GM12878 (cell line): ENCODE measurements around the gene DUSP16. TPM values are rescaled to one million over a fixed set of nuclear protein-coding genes. Genes with fewer than 3 reads are reported as not detected.
"Not testable (repeated sequence)": the region's sequence is repeated elsewhere in the genome, so short reads cannot be mapped to it uniquely, and the experiment has no call there.

Experiments used
- ATAC-seq: fragments of 200-7000 bp; cut with Tn5 transposase; 3 replicates; pipeline ENCODE4 v1.9.1; 2020; ENCODE audit warnings: mild to moderate bottlenecking, moderate library complexity
- BruUV-seq: library from RNA; stranded (reverse); fragments of 400-500 nt; replicated peaks from 2 replicates; lab custom pipeline; 2021; lab: Mats Ljungman, UMichigan
- CTCF ChIA-PET: fragments of 300-600 bp; sonication (Branson Sonifier 250); formaldehyde crosslinking; extraction: SDS; loops from one replicate; lab custom pipeline; 2021; ENCODE audit warnings: inconsistent platforms; lab: Yijun Ruan, JAX
- POLR2A ChIA-PET: fragments of 350-600 bp; formaldehyde crosslinking; extraction: SDS; loops from one replicate; lab custom pipeline; 2021; ENCODE audit warnings: inconsistent platforms; lab: Charles Lee
- RAD21 ChIA-PET: fragments of 300-600 bp; sonication (Branson Sonifier 250); formaldehyde crosslinking; loops from one replicate; lab custom pipeline; 2023; ENCODE audit warnings: antibody characterized with exemption; ENCODE audit not compliant: unreplicated experiment; lab: Charles Lee
- SMC1A ChIA-PET: fragments of 300-600 bp; sonication (Branson Sonifier 250); formaldehyde crosslinking; loops from one replicate; lab custom pipeline; 2023; ENCODE audit not compliant: unreplicated experiment, uncharacterized antibody; lab: Charles Lee
- DNase-seq: peaks from one replicate; pipeline ENCODE4 v3.0.0-alpha.2; 2011; ENCODE audit warnings: low read depth, low spot score
- FAIRE-seq: peaks from 3 replicates; lab custom pipeline; 2011; peaks lifted over from hg19 to GRCh38; lab: Jason Lieb, UNC
- H2AFZ ChIP-seq: 2 replicates; pipeline ENCODE4 v1.6.0; 2011; ENCODE audit warnings: low read depth, low read length, control low read depth; ENCODE audit not compliant: control insufficient read depth
- H3K27ac ChIP-seq: 2 replicates; pipeline ENCODE4 v1.5.1; 2011; ENCODE audit warnings: control low read depth; ENCODE audit not compliant: control insufficient read depth, insufficient read depth
- H3K27me3 ChIP-seq, 2 experiments: replicated peaks in 1 of 2; 2 replicates each; pipeline versions ENCODE4 v1.6.0 to v1.6.1; 2011; ENCODE audit warnings: low read length in 1 of 2; ENCODE audit not compliant: control insufficient read depth in 2 of 2, insufficient read depth in 2 of 2
- H3K36me3 ChIP-seq, 2 experiments: 2 replicates each; pipeline ENCODE4 v1.5.1; 2011; ENCODE audit warnings: low read length in 1 of 2; ENCODE audit not compliant: control insufficient read depth in 2 of 2, insufficient read depth in 2 of 2
- H3K4me1 ChIP-seq: 2 replicates; pipeline ENCODE4 v1.6.1; 2011; ENCODE audit warnings: mild to moderate bottlenecking, low read length, moderate library complexity, mixed read lengths; ENCODE audit not compliant: control insufficient read depth, insufficient read depth
- H3K4me2 ChIP-seq: 2 replicates; pipeline ENCODE4 v1.6.0; 2011; ENCODE audit warnings: control low read depth; ENCODE audit not compliant: control insufficient read depth, insufficient read depth
- H3K4me3 ChIP-seq: fragments of 200-600 bp; sonication (generic); 2 replicates; pipeline ENCODE4 v1.5.1; 2016
- H3K79me2 ChIP-seq: 2 replicates; pipeline ENCODE4 v1.6.0; 2011; ENCODE audit warnings: low read length; ENCODE audit not compliant: control insufficient read depth, insufficient read depth
- H3K9ac ChIP-seq: 2 replicates; pipeline ENCODE4 v1.8.0; 2011; ENCODE audit warnings: low read length, control low read depth, mixed read lengths; ENCODE audit not compliant: control insufficient read depth, insufficient read depth
- H3K9me3 ChIP-seq: replicated peaks from 3 replicates; pipeline ENCODE4 v1.5.1; 2011; ENCODE audit warnings: mild to moderate bottlenecking, low read length; ENCODE audit not compliant: control insufficient read depth, insufficient read depth
- H4K20me1 ChIP-seq: 2 replicates; pipeline ENCODE4 v1.6.0; 2011; ENCODE audit not compliant: control insufficient read depth, insufficient read depth
- WGBS: methylation state at CpG from one replicate; pipeline ENCODE4 v1.1.6; 2016; ENCODE audit warnings: low lambda C conversion rate; ENCODE audit not compliant: insufficient replicate concordance, insufficient coverage; ENCODE audit errors: missing lambda C conversion rate; 5-methylcytosine and 5-hydroxymethylcytosine counted together
- in situ Hi-C: fragments of 300-500 bp; cut with MboI; formaldehyde crosslinking; loops from 9 replicates; pipeline ENCODE4 v1.14.3; 2018; ENCODE audit warnings: mixed read lengths
- intact Hi-C: fragments of 100-400 bp; cut with micrococcal nuclease; formaldehyde crosslinking; loops from one replicate; pipeline ENCODE4 v1.14.2; 2022; ENCODE audit not compliant: unreplicated experiment
- polyA plus RNA-seq, 11 experiments: library from polyadenylated mRNA; depleted of rRNA in 4 of 11; unstranded in 6 of 11; stranded (reverse) in 5 of 11; fragments of >200 nt; fragmentation: Nextera tagmentation in 4 of 11; fragmentation: Illumina TruSeq in 1 of 11; extraction: Ambion mirVana in 4 of 11; extraction: Trizol in 1 of 11; gene quantifications; 1 replicate in 1 of 11; 2 replicates in 10 of 11; pipeline versions ENCODE4 v1.2.1 to v1.2.3, GENCODE V29; 2011 to 2016; ENCODE audit warnings: inconsistent platforms in 2 of 11, missing spikeins in 2 of 11, low read depth in 1 of 11
- total RNA-seq, 4 experiments: library from RNA; depleted of rRNA in 3 of 4; stranded (reverse); fragments of >200 nt in 3 of 4; fragmentation: Illumina TruSeq in 1 of 4; extraction: Trizol in 1 of 4; gene quantifications; 2 replicates each; pipeline versions ENCODE4 v1.2.1 to v1.2.3, GENCODE V29; 2013 to 2021

The DUSP16 gene
- total and polyA plus RNA-seq, 10 of the 15 experiments (the other 5 are each of a cell fraction or from before 2014, with no cell fraction given), result 3.9 to 75.3 (median 26.8) TPM

DNA sequence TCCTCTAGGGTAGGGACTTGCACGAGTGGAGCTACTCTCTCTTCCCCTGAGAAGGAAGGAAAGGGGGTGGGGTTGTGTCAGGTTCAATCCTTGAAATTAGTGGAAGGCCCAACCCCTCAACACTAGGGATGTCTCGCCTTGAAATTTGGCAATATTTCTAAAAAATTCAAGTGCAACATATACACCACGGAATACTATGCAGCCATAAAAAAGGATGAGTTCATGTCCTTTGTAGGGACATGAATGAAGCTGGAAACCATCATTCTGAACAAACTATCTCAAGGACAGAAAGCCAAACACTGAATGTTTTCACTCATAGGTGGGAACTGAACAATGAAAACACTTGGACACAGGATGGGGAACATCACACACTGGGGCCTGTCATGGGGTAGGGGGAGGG is 33.9 kb upstream of the DUSP16 start:
- H3K9me3 ChIP-seq, DNase-seq, H3K4me2 ChIP-seq, FAIRE-seq, H4K20me1 ChIP-seq, BruUV-seq, CTCF ChIA-PET, ATAC-seq, H3K4me3 ChIP-seq, H3K4me1 ChIP-seq, H3K9ac ChIP-seq, POLR2A ChIA-PET, H3K36me3 ChIP-seq, H3K27ac ChIP-seq, H2AFZ ChIP-seq, intact Hi-C loops, H3K27me3 ChIP-seq, RAD21 ChIA-PET, H3K79me2 ChIP-seq: not testable (repeated sequence)
- in situ Hi-C loops, result loop anchor here (25.0 kb wide), 1 partner anchor 1034 kb away; no protein-coding TSS in a partner anchor
- SMC1A ChIA-PET, result interaction anchor here (1.1 to 1.7 kb wide), 2 partner anchors 10 to 19 kb away, joined by 3 to 8 read pairs; no protein-coding TSS in a partner anchor
- 75% methylated on average over 3 of the region's 3 CpGs for WGBS

DNA sequence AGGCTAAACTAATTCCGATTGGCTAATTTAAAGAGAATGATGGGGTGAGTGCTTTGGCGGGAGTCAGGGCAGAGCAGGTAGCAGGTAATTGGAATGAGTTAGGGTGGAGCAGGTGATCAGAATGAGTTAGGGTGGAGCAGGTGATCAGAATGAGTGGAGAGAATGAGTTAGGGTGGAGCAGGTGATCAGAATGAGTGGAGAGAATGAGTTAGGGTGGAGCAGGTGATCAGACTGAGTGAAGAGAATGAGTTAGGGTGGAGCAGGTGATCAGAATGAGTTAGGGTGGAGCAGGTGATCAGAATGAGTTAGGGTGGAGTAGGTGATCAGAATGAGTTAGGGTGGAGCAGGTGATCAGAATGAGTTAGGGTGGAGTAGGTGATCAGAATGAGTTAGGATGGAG is 33.3 kb upstream of the DUSP16 start:
- DNase-seq, FAIRE-seq, H3K4me2 ChIP-seq, H2AFZ ChIP-seq, H3K9ac ChIP-seq, BruUV-seq, H4K20me1 ChIP-seq, H3K27me3 ChIP-seq, H3K4me1 ChIP-seq, POLR2A ChIA-PET, H3K4me3 ChIP-seq, CTCF ChIA-PET, H3K27ac ChIP-seq, RAD21 ChIA-PET, intact Hi-C loops, H3K79me2 ChIP-seq, ATAC-seq, H3K9me3 ChIP-seq, SMC1A ChIA-PET, H3K36me3 ChIP-seq: not testable (repeated sequence)
- WGBS, result 95% methylated on average over 2 of the region's 2 CpGs
- in situ Hi-C loops, result loop anchor here (25.0 kb wide), 1 partner anchor 1034 kb away; no protein-coding TSS in a partner anchor
